Measurements from ENCODE around the gene TSPAN15. TPM values are rescaled to one million over a fixed set of nuclear protein-coding genes. Genes with fewer than 3 reads are reported as not detected.

The TSPAN15 gene
- total and polyA plus RNA-seq, 2 donors (not counting 1 experiment from before 2014, with no cell fraction given), result 0.56 to 2.6 TPM

- no peak overlapping the region for H3K9ac ChIP-seq (ENCODE audit: insufficient read depth, low read length)
- H3K9me3 ChIP-seq (ENCODE audit: control insufficient read depth, insufficient read depth, low read depth, low read length), result no peaks in the 10 kb centered on the region
- H3K4me3 ChIP-seq (replicated peaks in 1 of 4; ENCODE audit: control extremely low read depth in 1 of 4, insufficient read depth in 1 of 4, low read depth in 3 of 4, low read length in 4 of 4), result no peak overlapping the region
- no peaks in the 10 kb centered on the region for H3K4me1 ChIP-seq (ENCODE audit: control insufficient read depth, extremely low read depth, insufficient read depth, low read length)
- no peaks in the 10 kb centered on the region for H3K79me2 ChIP-seq (ENCODE audit: control insufficient read depth, insufficient read depth, low read length)
- no peaks in the 10 kb centered on the region for H4K20me1 ChIP-seq (ENCODE audit: control insufficient read depth, extremely low read depth, insufficient read depth, low read length)
- H3K36me3 ChIP-seq (ENCODE audit: control insufficient read depth, insufficient read depth, low read length), result no peaks in the 10 kb centered on the region
- H2AFZ ChIP-seq (ENCODE audit: low read length), result no peak overlapping the region
- H3K27ac ChIP-seq (ENCODE audit: insufficient read depth, low read length), result no peak overlapping the region
- peaks cover 3% of the 10 kb centered on the region for H3K27me3 ChIP-seq (ENCODE audit: control insufficient read depth, insufficient read depth, low read length)
- H3K4me2 ChIP-seq (ENCODE audit: extremely low read depth, insufficient read depth, low read length), result no peak overlapping the region
- DNase-seq (ENCODE audit: low read depth in 2 of 2), result no peak
- TF ChIP-seq CTCF (conservative IDR thresholded peaks at IDR 0.05 in 1 of 2, IDR thresholded peaks at IDR 0.05 in 1 of 2; ENCODE audit: low read depth in 1 of 2, low read length in 2 of 2) (no peak), EZH2 (IDR thresholded peaks at IDR 0.05; ENCODE audit: low read length, missing control alignments) (no peak)
Measured at GRCh38 chr10:69496352-69497230, 45.3 kb downstream of the TSPAN15 start.

DNA sequence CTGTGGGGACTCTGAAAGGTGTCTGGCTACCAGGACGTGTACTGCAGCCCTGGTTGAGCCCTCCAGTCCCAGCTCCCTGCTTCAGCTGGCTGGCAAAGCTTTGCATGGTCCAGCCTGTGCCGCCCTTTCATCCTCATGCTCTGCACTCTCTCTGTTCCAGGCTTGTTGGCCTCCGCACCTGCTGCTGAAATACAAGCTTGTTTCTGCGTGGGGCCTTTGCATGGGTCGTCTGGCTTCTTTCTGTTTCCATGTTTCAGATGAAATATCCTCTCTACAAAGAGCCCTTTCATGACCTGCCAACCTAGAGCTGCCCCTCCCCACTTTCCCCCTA is 45.9 kb downstream of the TSPAN15 start:
- no peak overlapping the region for H3K4me3 ChIP-seq (replicated peaks in 1 of 4; ENCODE audit: control extremely low read depth in 1 of 4, insufficient read depth in 1 of 4, low read depth in 3 of 4, low read length in 4 of 4)
- H2AFZ ChIP-seq (ENCODE audit: low read length), result no peak overlapping the region
- H4K20me1 ChIP-seq (ENCODE audit: control insufficient read depth, extremely low read depth, insufficient read depth, low read length), result no peaks in the 10 kb centered on the region
- no peaks in the 10 kb centered on the region for H3K27me3 ChIP-seq (ENCODE audit: control insufficient read depth, insufficient read depth, low read length)
- no peak for DNase-seq (ENCODE audit: low read depth in 2 of 2)
- TF ChIP-seq EZH2 (IDR thresholded peaks at IDR 0.05; ENCODE audit: low read length, missing control alignments) (no peak), CTCF (conservative IDR thresholded peaks at IDR 0.05 in 1 of 2, IDR thresholded peaks at IDR 0.05 in 1 of 2; ENCODE audit: low read depth in 1 of 2, low read length in 2 of 2) (no peak)
- no peaks in the 10 kb centered on the region for H3K36me3 ChIP-seq (ENCODE audit: control insufficient read depth, insufficient read depth, low read length)
- no peak overlapping the region for H3K4me2 ChIP-seq (ENCODE audit: extremely low read depth, insufficient read depth, low read length)
- H3K79me2 ChIP-seq (ENCODE audit: control insufficient read depth, insufficient read depth, low read length), result no peaks in the 10 kb centered on the region
- H3K9ac ChIP-seq (ENCODE audit: insufficient read depth, low read length), result no peak overlapping the region
- no peaks in the 10 kb centered on the region for H3K9me3 ChIP-seq (ENCODE audit: control insufficient read depth, insufficient read depth, low read depth, low read length)
- H3K4me1 ChIP-seq (ENCODE audit: control insufficient read depth, extremely low read depth, insufficient read depth, low read length), result no peaks in the 10 kb centered on the region
- H3K27ac ChIP-seq (ENCODE audit: insufficient read depth, low read length), result no peak overlapping the region

- Histone ChIP-seq H3K36me3 (ENCODE audit: control insufficient read depth, insufficient read depth, low read length) (no peaks in the 10 kb centered on the region), H3K9ac (ENCODE audit: insufficient read depth, low read length) (no peak overlapping the region), H3K4me1 (ENCODE audit: control insufficient read depth, extremely low read depth, insufficient read depth, low read length) (no peaks in the 10 kb centered on the region), H3K27ac (ENCODE audit: insufficient read depth, low read length) (no peak overlapping the region), H2AFZ (ENCODE audit: low read length) (no peak overlapping the region), H3K4me2 (ENCODE audit: extremely low read depth, insufficient read depth, low read length) (no peak overlapping the region), H3K9me3 (ENCODE audit: control insufficient read depth, insufficient read depth, low read depth, low read length) (no peaks in the 10 kb centered on the region), H4K20me1 (ENCODE audit: control insufficient read depth, extremely low read depth, insufficient read depth, low read length) (no peaks in the 10 kb centered on the region), H3K79me2 (ENCODE audit: control insufficient read depth, insufficient read depth, low read length) (no peaks in the 10 kb centered on the region), H3K4me3 (replicated peaks in 1 of 4; ENCODE audit: control extremely low read depth in 1 of 4, insufficient read depth in 1 of 4, low read depth in 3 of 4, low read length in 4 of 4) (no peak overlapping the region), H3K27me3 (ENCODE audit: control insufficient read depth, insufficient read depth, low read length) (no peaks in the 10 kb centered on the region)
- no peak for DNase-seq (ENCODE audit: low read depth in 2 of 2)
- TF ChIP-seq EZH2 (IDR thresholded peaks at IDR 0.05; ENCODE audit: low read length, missing control alignments), result no peak
- no peak for TF ChIP-seq CTCF (conservative IDR thresholded peaks at IDR 0.05 in 1 of 2, IDR thresholded peaks at IDR 0.05 in 1 of 2; ENCODE audit: low read depth in 1 of 2, low read length in 2 of 2)
Measured at GRCh38 chr10:69497611-69498390, 46.5 kb downstream of the TSPAN15 start.
